H9 (cell line): ENCODE results near the gene TMEM240. TPM values are rescaled to one million over a fixed set of nuclear protein-coding genes. Genes with fewer than 3 reads are reported as not detected.
"Not testable (repeated sequence)": the region's sequence is repeated elsewhere in the genome, so short reads cannot be mapped to it uniquely, and the experiment has no call there.

Experiments used
- DNase-seq: peaks from one replicate; pipeline ENCODE4 v3.0.0-alpha.2; 2017
- H2AFZ ChIP-seq: one replicate; pipeline ENCODE4 v1.6.1; 2013; ENCODE audit warnings: mild to moderate bottlenecking, low read length, control low read depth, moderate library complexity
- H2AK5ac ChIP-seq: 2 replicates; pipeline ENCODE4 v1.6.1; 2013; ENCODE audit warnings: low read length, control low read depth, mixed read lengths; ENCODE audit not compliant: insufficient read length
- H2BK120ac ChIP-seq: one replicate; pipeline ENCODE4 v1.6.1; 2013; ENCODE audit warnings: low read depth, mild to moderate bottlenecking, low read length, control low read depth, inconsistent platforms; ENCODE audit not compliant: poor library complexity, severe bottlenecking
- H2BK12ac ChIP-seq: 2 replicates; pipeline ENCODE4 v1.6.1; 2013; ENCODE audit warnings: low read length, control low read depth, mixed read lengths, low read depth; ENCODE audit not compliant: insufficient read length
- H2BK15ac ChIP-seq: 2 replicates; pipeline ENCODE4 v1.6.1; 2013; ENCODE audit warnings: low read depth, low read length, control low read depth
- H2BK20ac ChIP-seq: one replicate; pipeline ENCODE4 v1.6.1; 2013; ENCODE audit warnings: low read depth, mild to moderate bottlenecking, low read length, control low read depth, inconsistent platforms; ENCODE audit not compliant: poor library complexity, severe bottlenecking
- H2BK5ac ChIP-seq: 2 replicates; pipeline ENCODE4 v1.6.1; 2013; ENCODE audit warnings: low read length, control low read depth, mixed read lengths; ENCODE audit not compliant: insufficient read length
- H3K14ac ChIP-seq: 2 replicates; pipeline ENCODE4 v1.6.1; 2013; ENCODE audit warnings: low read length, control low read depth; ENCODE audit not compliant: insufficient read depth
- H3K18ac ChIP-seq: 2 replicates; pipeline ENCODE4 v1.6.1; 2013; ENCODE audit warnings: low read depth, mild to moderate bottlenecking, mixed read lengths, low read length, control low read depth; ENCODE audit not compliant: insufficient read length
- H3K23ac ChIP-seq: 2 replicates; pipeline ENCODE4 v1.6.1; 2013; ENCODE audit warnings: low read length, control low read depth, mixed read lengths, low read depth; ENCODE audit not compliant: insufficient read length
- H3K23me2 ChIP-seq: 2 replicates; pipeline ENCODE4 v1.6.1; 2013; ENCODE audit warnings: low read depth, mild to moderate bottlenecking, mixed read lengths, low read length, control low read depth; ENCODE audit not compliant: insufficient read length, poor library complexity, severe bottlenecking
- H3K27ac ChIP-seq: 2 replicates; pipeline ENCODE4 v1.5.1; 2013; ENCODE audit warnings: low read length, control low read depth, mixed read lengths, low read depth; ENCODE audit not compliant: insufficient read length
- H3K27me3 ChIP-seq: 2 replicates; pipeline ENCODE4 v1.6.1; 2013; ENCODE audit warnings: low read length, control low read depth, inconsistent platforms; ENCODE audit not compliant: insufficient read depth
- H3K4ac ChIP-seq: 2 replicates; pipeline ENCODE4 v1.6.1; 2013; ENCODE audit warnings: low read depth, mild to moderate bottlenecking, control low read depth, inconsistent platforms, low read length, moderate library complexity
- H3K4me1 ChIP-seq: 2 replicates; pipeline ENCODE4 v1.6.1; 2013; ENCODE audit warnings: low read length, control low read depth, inconsistent platforms; ENCODE audit not compliant: insufficient read depth
- H3K4me2 ChIP-seq: 2 replicates; pipeline ENCODE4 v1.6.1; 2013; ENCODE audit warnings: low read length, control low read depth, mixed read lengths; ENCODE audit not compliant: insufficient read length, insufficient read depth
- H3K56ac ChIP-seq: 2 replicates; pipeline ENCODE4 v1.6.1; 2013; ENCODE audit warnings: low read depth, mild to moderate bottlenecking, mixed read lengths, low read length, control low read depth; ENCODE audit not compliant: insufficient read length
- H3K79me1 ChIP-seq: 2 replicates; pipeline ENCODE4 v1.6.1; 2013; ENCODE audit warnings: low read depth, mild to moderate bottlenecking, moderate library complexity, low read length, control low read depth, inconsistent platforms; ENCODE audit not compliant: insufficient read depth, poor library complexity, severe bottlenecking
- H3K79me2 ChIP-seq: 2 replicates; pipeline ENCODE4 v1.6.1; 2013; ENCODE audit warnings: low read length, control low read depth, inconsistent platforms; ENCODE audit not compliant: insufficient read depth
- H3K9ac ChIP-seq: 2 replicates; pipeline ENCODE4 v1.6.1; 2013; ENCODE audit warnings: low read length, control low read depth, mixed read lengths; ENCODE audit not compliant: insufficient read length; ENCODE audit errors: extremely low read depth
- H3K9me3 ChIP-seq: one replicate; pipeline ENCODE4 v1.6.1; 2013; ENCODE audit warnings: low read depth, low read length, inconsistent platforms; ENCODE audit not compliant: control insufficient read depth
- H3T11ph ChIP-seq: one replicate; pipeline ENCODE4 v1.6.1; 2013; ENCODE audit warnings: mild to moderate bottlenecking, low read length, control low read depth, inconsistent platforms
- H4K20me1 ChIP-seq: one replicate; pipeline ENCODE4 v1.6.1; 2013; ENCODE audit not compliant: control insufficient read depth, insufficient read length, insufficient read depth
- H4K5ac ChIP-seq: 2 replicates; pipeline ENCODE4 v1.6.1; 2013; ENCODE audit warnings: low read depth, mild to moderate bottlenecking, mixed read lengths, low read length, control low read depth; ENCODE audit not compliant: insufficient read length
- H4K8ac ChIP-seq: replicated peaks from 2 replicates; pipeline ENCODE4 v1.6.1; 2013; ENCODE audit warnings: low read length, control low read depth, mixed read lengths, low read depth; ENCODE audit not compliant: insufficient read length
- H4K91ac ChIP-seq: 2 replicates; pipeline ENCODE4 v1.6.1; 2013; ENCODE audit warnings: low read depth, mild to moderate bottlenecking, moderate library complexity, mixed read lengths, low read length, control low read depth; ENCODE audit not compliant: insufficient read length
- H3K27ac Mint-ChIP-seq, 3 experiments: 2 replicates in 2 of 3; 3 replicates in 1 of 3; pipeline ENCODE4 v1.8.0; 2020 to 2021; ENCODE audit warnings: mixed read lengths in 3 of 3, mild to moderate bottlenecking in 1 of 3, moderate library complexity in 1 of 3
- H3K27me3 Mint-ChIP-seq: 2 replicates; pipeline ENCODE4 v1.8.0; 2021; ENCODE audit warnings: low read depth, mild to moderate bottlenecking, moderate library complexity, mixed read lengths
- H3K36me3 Mint-ChIP-seq, 3 experiments: 2 replicates in 2 of 3; 3 replicates in 1 of 3; pipeline ENCODE4 v1.8.0; 2020 to 2021; ENCODE audit warnings: low read depth in 3 of 3, mixed read lengths in 3 of 3; ENCODE audit not compliant: insufficient read depth in 1 of 3
- H3K4me1 Mint-ChIP-seq, 2 experiments: 2 replicates each; pipeline ENCODE4 v1.8.0; 2020; ENCODE audit warnings: mixed read lengths in 2 of 2
- H3K4me3 Mint-ChIP-seq, 2 experiments: 2 replicates in 1 of 2; 3 replicates in 1 of 2; pipeline ENCODE4 v1.8.0; 2020 to 2021; ENCODE audit warnings: mild to moderate bottlenecking in 2 of 2, mixed read lengths in 2 of 2, moderate library complexity in 1 of 2
- H3K9me3 Mint-ChIP-seq, 2 experiments: 2 replicates in 1 of 2; 3 replicates in 1 of 2; pipeline ENCODE4 v1.8.0; 2020; ENCODE audit warnings: mild to moderate bottlenecking in 2 of 2, mixed read lengths in 2 of 2, moderate library complexity in 1 of 2
- WGBS: extraction: QIAGEN DNeasy Blood & Tissue Kit; methylation state at CpG from one replicate; pipeline ENCODE4 v1.1.7; 2013; ENCODE audit warnings: missing lambda C conversion rate, low lambda C conversion rate, mixed read lengths; ENCODE audit not compliant: insufficient read length; ENCODE audit errors: extremely low coverage; 5-methylcytosine and 5-hydroxymethylcytosine counted together
- total RNA-seq: library from RNA; stranded (reverse); gene quantifications from 2 replicates; pipeline ENCODE4 v1.2.1, GENCODE V29; 2021

The TMEM240 gene
- total RNA-seq, 1 experiment from 2014 or later = 8.7 TPM

GRCh38 chr1:1514376-1514775 lies 26.0 kb downstream of the TMEM240 start:
- not testable (repeated sequence) for H3K79me2 ChIP-seq, H4K91ac ChIP-seq, H2AFZ ChIP-seq, H3K9ac ChIP-seq, H3K9me3 ChIP-seq, H4K8ac ChIP-seq, H3K4me2 ChIP-seq, H2BK20ac ChIP-seq, H2BK15ac ChIP-seq, H2BK12ac ChIP-seq, H3K9me3 Mint-ChIP-seq, H3K27me3 Mint-ChIP-seq, H4K20me1 ChIP-seq, H2BK120ac ChIP-seq, H3K4me3 Mint-ChIP-seq, H3K27me3 ChIP-seq, H3K4me1 ChIP-seq, H3K18ac ChIP-seq, H4K5ac ChIP-seq, H3K14ac ChIP-seq, H3K27ac Mint-ChIP-seq, H3K56ac ChIP-seq, H2AK5ac ChIP-seq, H3K23me2 ChIP-seq, H3K4ac ChIP-seq, H3K23ac ChIP-seq, H3K4me1 Mint-ChIP-seq, H2BK5ac ChIP-seq, H3K79me1 ChIP-seq, H3T11ph ChIP-seq, H3K27ac ChIP-seq, DNase-seq
- no CpG with 5 or more reads among the region's 16 CpGs for WGBS
- peaks cover 13 to 29% (median 14%) of the 10 kb centered on the region in 3 experiments for H3K36me3 Mint-ChIP-seq

GRCh38 chr1:1513675-1514074 lies 26.7 kb downstream of the TMEM240 start:
- H2BK5ac ChIP-seq, H3K9me3 Mint-ChIP-seq, H3K79me2 ChIP-seq, H3K27ac ChIP-seq, H2BK120ac ChIP-seq, H4K20me1 ChIP-seq, H2BK15ac ChIP-seq, H3K27ac Mint-ChIP-seq, H3K27me3 ChIP-seq, H3K18ac ChIP-seq, H3K27me3 Mint-ChIP-seq, H2BK12ac ChIP-seq, H3K4me2 ChIP-seq, H4K8ac ChIP-seq, H3K9me3 ChIP-seq, H2AFZ ChIP-seq, H3K14ac ChIP-seq, H3K23ac ChIP-seq, H4K91ac ChIP-seq, H3K56ac ChIP-seq, H3K4me1 ChIP-seq, H2AK5ac ChIP-seq, H3K4ac ChIP-seq, H3K9ac ChIP-seq, H3K79me1 ChIP-seq, H3K4me1 Mint-ChIP-seq, H3T11ph ChIP-seq, H3K23me2 ChIP-seq, DNase-seq, H4K5ac ChIP-seq, H2BK20ac ChIP-seq: not testable (repeated sequence)
- peak overlapping the region; percentile 48 to 60; a peak in 3 of 5 replicates for H3K4me3 Mint-ChIP-seq
- peaks cover 11 to 25% (median 13%) of the 10 kb centered on the region in 3 experiments for H3K36me3 Mint-ChIP-seq
- no CpG with 5 or more reads among the region's 18 CpGs for WGBS
